ENCODE data around the gene SDSL.

The SDSL gene, protein sequence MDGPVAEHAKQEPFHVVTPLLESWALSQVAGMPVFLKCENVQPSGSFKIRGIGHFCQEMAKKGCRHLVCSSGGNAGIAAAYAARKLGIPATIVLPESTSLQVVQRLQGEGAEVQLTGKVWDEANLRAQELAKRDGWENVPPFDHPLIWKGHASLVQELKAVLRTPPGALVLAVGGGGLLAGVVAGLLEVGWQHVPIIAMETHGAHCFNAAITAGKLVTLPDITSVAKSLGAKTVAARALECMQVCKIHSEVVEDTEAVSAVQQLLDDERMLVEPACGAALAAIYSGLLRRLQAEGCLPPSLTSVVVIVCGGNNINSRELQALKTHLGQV

GRCh38 chr12:113422030-113422885 lies at the start of gene SDSL:
SDSL (plus strand) TSS chr12:113422380; CDS start chr12:113427983, 5,603 bp downstream.
- Histone ChIP-seq H3K4me1 (ENCODE audit: control insufficient read depth, insufficient read depth, low read length) (no peaks in the 10 kb centered on the region), H3K4me3 (ENCODE audit: low read depth, low read length) (no peak within 1 kb of the TSS), H3K27me3 (ENCODE audit: control insufficient read depth, insufficient read depth, low read length) (no peaks in the 10 kb centered on the region), H3K36me3 (ENCODE audit: control insufficient read depth, insufficient read depth, low read length) (no peaks in the 10 kb centered on the region), H3K9me3 (ENCODE audit: control insufficient read depth, insufficient read depth, low read length) (no peaks in the 10 kb centered on the region), H3K9ac (ENCODE audit: low read depth, low read length) (peak within 1 kb of the TSS; percentile 40)

DNA sequence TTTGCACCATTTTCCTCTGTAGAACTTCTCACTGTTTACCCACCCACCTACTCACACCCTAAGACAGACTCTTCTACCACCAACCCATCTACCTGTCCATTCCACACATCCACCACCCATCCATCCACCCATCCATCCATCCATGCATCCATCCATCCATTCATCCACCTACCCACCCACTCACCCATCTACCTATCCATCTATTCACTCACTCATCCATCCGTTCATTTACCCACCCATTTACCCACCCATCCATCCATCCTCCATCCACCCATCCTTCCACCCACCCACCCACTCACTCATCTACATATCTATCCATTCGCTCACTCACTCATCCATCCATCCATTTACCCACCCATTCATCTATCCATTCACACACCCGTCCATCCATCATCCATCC lies 48.7 kb upstream of the SDSL start:
- no peak overlapping the region for H3K4me3 ChIP-seq (ENCODE audit: low read depth, low read length)
- H3K27me3 ChIP-seq (ENCODE audit: control insufficient read depth, insufficient read depth, low read length), result no peaks in the 10 kb centered on the region
- H3K9ac ChIP-seq (ENCODE audit: low read depth, low read length), result no peak overlapping the region
- peaks cover 10% of the 10 kb centered on the region for H3K36me3 ChIP-seq (ENCODE audit: control insufficient read depth, insufficient read depth, low read length)
- no peaks in the 10 kb centered on the region for H3K9me3 ChIP-seq (ENCODE audit: control insufficient read depth, insufficient read depth, low read length)
- no peaks in the 10 kb centered on the region for H3K4me1 ChIP-seq (ENCODE audit: control insufficient read depth, insufficient read depth, low read length)

DNA sequence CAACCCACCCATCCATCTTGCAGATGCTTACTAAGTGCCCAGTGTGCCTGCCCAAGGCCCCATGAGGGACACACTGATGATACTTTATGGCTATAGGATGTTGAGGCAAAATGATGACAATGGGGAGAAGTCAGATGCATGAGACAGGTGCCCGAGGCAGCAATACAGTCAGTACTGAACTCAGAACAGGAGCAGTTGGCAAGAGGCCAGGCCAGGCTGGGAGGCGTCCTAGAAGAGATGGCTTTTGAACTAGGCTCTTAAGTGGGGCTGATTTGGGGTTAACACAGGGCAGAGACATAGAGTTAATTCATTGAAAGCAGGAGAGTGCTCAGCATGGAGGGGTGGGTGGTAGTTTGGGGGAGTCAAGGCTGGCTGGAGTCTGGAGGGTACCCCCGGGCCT lies 48.2 kb upstream of the SDSL start:
- no peak overlapping the region for H3K4me3 ChIP-seq (ENCODE audit: low read depth, low read length)
- no peaks in the 10 kb centered on the region for H3K4me1 ChIP-seq (ENCODE audit: control insufficient read depth, insufficient read depth, low read length)
- no peaks in the 10 kb centered on the region for H3K27me3 ChIP-seq (ENCODE audit: control insufficient read depth, insufficient read depth, low read length)
- no peak overlapping the region for H3K9ac ChIP-seq (ENCODE audit: low read depth, low read length)
- no peaks in the 10 kb centered on the region for H3K9me3 ChIP-seq (ENCODE audit: control insufficient read depth, insufficient read depth, low read length)
- peaks cover 10% of the 10 kb centered on the region for H3K36me3 ChIP-seq (ENCODE audit: control insufficient read depth, insufficient read depth, low read length)

- Histone ChIP-seq H3K4me3 (ENCODE audit: low read depth, low read length) (no peak overlapping the region), H3K36me3 (ENCODE audit: control insufficient read depth, insufficient read depth, low read length) (peaks cover 10% of the 10 kb centered on the region), H3K9me3 (ENCODE audit: control insufficient read depth, insufficient read depth, low read length) (no peaks in the 10 kb centered on the region), H3K27me3 (ENCODE audit: control insufficient read depth, insufficient read depth, low read length) (no peaks in the 10 kb centered on the region), H3K9ac (ENCODE audit: low read depth, low read length) (no peak overlapping the region), H3K4me1 (ENCODE audit: control insufficient read depth, insufficient read depth, low read length) (no peaks in the 10 kb centered on the region)
These were observed 47.3 kb upstream of the SDSL start for GRCh38 chr12:113374823-113375428.

DNA sequence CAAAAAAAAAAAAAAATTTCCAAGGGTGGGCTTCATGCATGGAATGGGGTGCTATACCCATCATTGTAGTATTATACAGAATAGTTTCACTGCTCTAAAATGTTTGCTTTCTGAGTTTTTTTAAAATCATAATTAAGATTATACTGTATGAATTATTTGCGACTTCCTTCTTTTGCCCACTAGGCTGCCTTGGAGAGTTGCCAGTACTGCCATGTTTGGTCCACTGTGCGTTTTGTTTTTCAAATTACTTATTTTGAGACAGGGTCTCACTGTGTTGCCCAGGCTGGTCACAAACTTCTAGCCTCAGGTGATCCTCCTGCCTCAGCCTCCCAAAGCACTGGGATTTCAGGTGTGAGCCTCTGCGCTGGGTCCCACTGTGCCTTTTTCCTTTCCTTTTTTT lies 43.9 kb upstream of the SDSL start:
- H3K27me3 ChIP-seq (ENCODE audit: control insufficient read depth, insufficient read depth, low read length), result no peaks in the 10 kb centered on the region
- peaks cover 12% of the 10 kb centered on the region for H3K36me3 ChIP-seq (ENCODE audit: control insufficient read depth, insufficient read depth, low read length)
- H3K4me1 ChIP-seq (ENCODE audit: control insufficient read depth, insufficient read depth, low read length), result no peaks in the 10 kb centered on the region
- H3K9me3 ChIP-seq (ENCODE audit: control insufficient read depth, insufficient read depth, low read length), result no peaks in the 10 kb centered on the region
- H3K4me3 ChIP-seq (ENCODE audit: low read depth, low read length), result no peak overlapping the region
- no peak overlapping the region for H3K9ac ChIP-seq (ENCODE audit: low read depth, low read length)

DNA sequence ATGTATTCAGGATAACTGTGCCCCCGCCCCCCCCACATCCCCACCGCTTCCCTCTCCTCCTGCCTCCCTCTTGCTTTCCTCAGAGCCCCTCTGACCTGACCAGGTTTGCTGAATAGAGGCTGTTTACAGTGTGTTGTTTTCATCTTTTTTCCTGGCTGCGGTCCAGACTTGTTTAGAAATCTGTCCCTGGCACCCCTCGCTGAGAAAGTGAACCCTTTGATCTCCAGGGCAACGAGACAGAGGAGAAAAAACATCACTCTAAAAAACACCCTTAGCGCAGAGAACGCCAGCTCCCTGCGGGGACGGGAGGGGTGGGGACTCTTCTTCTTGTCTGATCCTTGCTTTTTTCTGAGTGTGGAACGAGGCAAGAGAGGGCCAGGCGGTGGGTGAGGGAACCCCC lies 41.0 kb upstream of the SDSL start:
- Histone ChIP-seq H3K36me3 (ENCODE audit: control insufficient read depth, insufficient read depth, low read length) (peaks cover 9% of the 10 kb centered on the region), H3K9me3 (ENCODE audit: control insufficient read depth, insufficient read depth, low read length) (no peaks in the 10 kb centered on the region)

DNA sequence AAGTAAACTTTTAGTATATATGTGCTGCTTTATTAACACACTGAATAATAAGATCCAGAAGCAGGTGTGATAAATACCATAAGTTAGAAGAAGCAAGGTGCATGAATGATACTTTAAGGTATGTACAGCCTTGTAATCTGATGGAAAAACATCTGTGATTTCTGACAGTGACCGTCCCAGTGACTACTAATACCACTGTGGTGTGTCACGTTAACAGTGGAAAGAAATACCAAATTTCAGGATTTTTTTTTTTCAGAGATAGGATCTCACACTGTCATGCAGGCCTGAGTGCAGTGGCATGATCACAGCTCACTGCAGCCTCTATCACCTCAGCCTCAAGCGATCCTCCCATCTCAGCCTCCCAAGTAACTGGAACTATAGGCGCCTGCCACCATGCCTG lies 40.0 kb upstream of the SDSL start:
- H3K4me3 ChIP-seq (ENCODE audit: low read depth, low read length), result no peak overlapping the region
- H3K9ac ChIP-seq (ENCODE audit: low read depth, low read length), result no peak overlapping the region
- no peaks in the 10 kb centered on the region for H3K9me3 ChIP-seq (ENCODE audit: control insufficient read depth, insufficient read depth, low read length)
- H3K27me3 ChIP-seq (ENCODE audit: control insufficient read depth, insufficient read depth, low read length), result no peaks in the 10 kb centered on the region
- H3K4me1 ChIP-seq (ENCODE audit: control insufficient read depth, insufficient read depth, low read length), result no peaks in the 10 kb centered on the region
- peaks cover 13% of the 10 kb centered on the region for H3K36me3 ChIP-seq (ENCODE audit: control insufficient read depth, insufficient read depth, low read length)

More for the DNA sequence above, 41.0 kb upstream of the SDSL start:
- Histone ChIP-seq H3K27me3 (ENCODE audit: control insufficient read depth, insufficient read depth, low read length) (no peaks in the 10 kb centered on the region), H3K4me1 (ENCODE audit: control insufficient read depth, insufficient read depth, low read length) (no peaks in the 10 kb centered on the region), H3K9ac (ENCODE audit: low read depth, low read length) (no peak overlapping the region), H3K4me3 (ENCODE audit: low read depth, low read length) (no peak overlapping the region)

DNA sequence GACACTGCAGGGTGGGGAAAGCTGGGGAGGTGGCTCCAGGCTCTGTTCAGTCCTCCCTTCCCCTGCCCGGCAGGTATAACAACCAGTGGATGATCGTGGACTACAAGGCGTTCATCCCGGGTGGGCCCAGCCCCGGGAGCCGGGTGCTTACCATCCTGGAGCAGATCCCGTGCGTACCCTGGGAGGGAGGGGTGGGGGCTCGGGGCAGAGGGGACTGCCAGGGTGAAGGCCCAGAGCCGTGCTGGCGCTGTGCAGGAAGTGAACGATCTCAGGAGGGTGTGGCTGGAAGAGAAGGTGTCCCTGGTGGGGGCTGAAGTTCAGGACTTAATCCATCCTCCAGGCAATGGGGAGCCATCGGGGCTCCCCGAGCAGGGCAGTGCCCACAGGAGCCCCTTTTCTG lies 37.4 kb upstream of the SDSL start:
- peaks cover 23% of the 10 kb centered on the region for H3K36me3 ChIP-seq (ENCODE audit: control insufficient read depth, insufficient read depth, low read length)
- no peaks in the 10 kb centered on the region for H3K4me1 ChIP-seq (ENCODE audit: control insufficient read depth, insufficient read depth, low read length)
- H3K9me3 ChIP-seq (ENCODE audit: control insufficient read depth, insufficient read depth, low read length), result no peaks in the 10 kb centered on the region
- no peaks in the 10 kb centered on the region for H3K27me3 ChIP-seq (ENCODE audit: control insufficient read depth, insufficient read depth, low read length)
- no peak overlapping the region for H3K9ac ChIP-seq (ENCODE audit: low read depth, low read length)
- no peak overlapping the region for H3K4me3 ChIP-seq (ENCODE audit: low read depth, low read length)

DNA sequence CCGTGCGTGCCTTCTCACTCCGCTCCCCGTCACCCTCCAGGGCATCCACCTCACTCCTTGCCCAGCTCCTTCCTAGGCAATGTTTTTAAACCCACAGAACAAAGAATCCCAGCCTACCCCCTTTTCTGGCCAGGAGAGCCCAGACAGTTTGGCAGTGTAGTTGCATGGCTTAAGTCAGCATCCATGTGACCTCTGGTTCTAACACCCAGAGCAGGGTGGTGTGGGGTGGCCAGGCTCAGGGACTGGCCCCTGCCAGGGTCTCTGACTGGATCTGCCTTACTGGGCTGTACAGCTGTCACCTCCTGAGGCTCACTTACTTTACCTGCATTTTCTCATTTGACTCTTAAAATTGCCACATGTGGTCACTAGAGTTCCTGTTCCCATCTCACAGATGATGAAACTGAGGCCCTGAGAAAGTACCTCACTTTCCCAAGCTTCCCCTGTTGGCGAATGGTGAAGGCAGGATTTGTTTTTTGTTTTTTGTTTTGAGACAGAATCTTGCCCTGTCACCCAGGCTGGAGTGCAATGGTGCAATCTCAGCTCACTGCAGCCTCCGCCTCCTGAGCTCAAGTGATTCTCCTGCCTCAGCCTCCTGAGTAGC lies 36.8 kb upstream of the SDSL start:
- Histone ChIP-seq H3K4me1 (ENCODE audit: control insufficient read depth, insufficient read depth, low read length) (no peaks in the 10 kb centered on the region), H3K4me3 (ENCODE audit: low read depth, low read length) (no peak overlapping the region), H3K36me3 (ENCODE audit: control insufficient read depth, insufficient read depth, low read length) (peaks cover 26% of the 10 kb centered on the region), H3K9me3 (ENCODE audit: control insufficient read depth, insufficient read depth, low read length) (no peaks in the 10 kb centered on the region), H3K27me3 (ENCODE audit: control insufficient read depth, insufficient read depth, low read length) (no peaks in the 10 kb centered on the region), H3K9ac (ENCODE audit: low read depth, low read length) (no peak overlapping the region)

DNA sequence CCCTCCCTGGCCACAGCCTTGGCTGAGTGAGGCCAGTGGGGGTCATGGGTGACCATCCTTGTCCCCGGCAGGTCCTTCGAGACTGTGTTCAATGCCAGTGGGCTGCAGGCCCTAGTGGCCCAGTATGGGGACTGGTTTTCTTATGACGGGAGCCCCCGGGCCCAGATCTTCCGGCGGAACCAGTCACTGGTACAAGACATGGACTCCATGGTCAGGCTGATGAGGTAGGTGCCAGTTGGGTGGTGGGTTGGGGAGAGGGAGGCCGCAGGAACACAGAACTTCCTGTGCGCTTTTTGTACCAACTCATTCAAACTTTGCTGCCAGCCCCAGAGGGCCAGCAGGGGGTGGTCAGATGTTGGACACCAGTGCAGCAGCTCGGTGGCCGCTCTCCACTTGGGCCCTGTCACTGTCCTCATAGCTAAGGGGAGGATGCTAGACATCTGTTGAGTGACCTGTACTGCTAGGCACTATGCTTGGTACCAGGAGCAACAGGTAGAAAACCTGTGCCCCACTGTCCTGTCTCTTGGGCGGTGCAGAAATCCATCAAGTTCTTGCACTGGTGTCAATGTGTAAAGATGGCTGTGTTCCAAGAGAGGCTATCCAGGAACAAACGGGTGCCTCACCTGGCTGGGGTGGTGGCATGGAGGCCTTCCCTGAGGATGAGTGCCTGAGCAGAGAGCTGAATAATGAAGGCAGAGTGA lies 35.2 kb upstream of the SDSL start:
- Histone ChIP-seq H3K9ac (ENCODE audit: low read depth, low read length) (no peak overlapping the region), H3K9me3 (ENCODE audit: control insufficient read depth, insufficient read depth, low read length) (no peaks in the 10 kb centered on the region), H3K4me3 (ENCODE audit: low read depth, low read length) (no peak overlapping the region), H3K36me3 (ENCODE audit: control insufficient read depth, insufficient read depth, low read length) (peaks cover 26% of the 10 kb centered on the region), H3K4me1 (ENCODE audit: control insufficient read depth, insufficient read depth, low read length) (no peaks in the 10 kb centered on the region), H3K27me3 (ENCODE audit: control insufficient read depth, insufficient read depth, low read length) (no peaks in the 10 kb centered on the region)

DNA sequence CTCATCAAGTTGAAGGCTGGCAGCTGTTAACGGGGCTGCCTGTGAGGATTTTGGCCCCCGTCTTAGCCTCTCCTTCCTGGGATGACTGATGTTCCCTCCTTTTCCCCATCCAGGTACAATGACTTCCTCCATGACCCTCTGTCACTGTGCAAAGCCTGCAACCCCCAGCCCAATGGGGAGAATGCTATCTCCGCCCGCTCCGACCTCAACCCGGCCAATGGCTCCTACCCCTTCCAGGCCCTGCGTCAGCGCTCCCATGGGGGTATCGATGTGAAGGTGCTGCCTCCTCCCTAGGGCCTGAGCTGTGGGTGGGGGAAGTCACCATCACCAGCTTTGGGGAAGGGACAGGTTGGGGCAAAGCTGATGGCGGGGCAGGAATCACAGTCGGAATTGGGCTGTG lies 34.5 kb upstream of the SDSL start:
- Histone ChIP-seq H3K9me3 (ENCODE audit: control insufficient read depth, insufficient read depth, low read length) (no peaks in the 10 kb centered on the region), H3K36me3 (ENCODE audit: control insufficient read depth, insufficient read depth, low read length) (peaks cover 26% of the 10 kb centered on the region), H3K4me3 (ENCODE audit: low read depth, low read length) (no peak overlapping the region), H3K9ac (ENCODE audit: low read depth, low read length) (no peak overlapping the region), H3K4me1 (ENCODE audit: control insufficient read depth, insufficient read depth, low read length) (no peaks in the 10 kb centered on the region), H3K27me3 (ENCODE audit: control insufficient read depth, insufficient read depth, low read length) (no peaks in the 10 kb centered on the region)
